Endothelial cell (in vitro differentiated cells): ENCODE data around the gene CLDN3. TPM values are rescaled to one million over a fixed set of nuclear protein-coding genes. Genes with fewer than 3 reads are reported as not detected.
A peak's percentile ranks its signal among the peaks of the same experiment; 100 is the strongest.

Experiments used
- DNase-seq: peaks from one replicate; pipeline ENCODE4 v3.0.0; 2021; ENCODE audit warnings: low spot score
- H3K27ac Mint-ChIP-seq: one replicate; pipeline ENCODE4 v1.8.0; 2021; ENCODE audit warnings: mixed read lengths, inconsistent platforms; ENCODE audit not compliant: unreplicated experiment
- H3K27me3 Mint-ChIP-seq: one replicate; pipeline ENCODE4 v1.8.0; 2021; ENCODE audit warnings: mild to moderate bottlenecking, moderate library complexity, mixed read lengths, inconsistent platforms; ENCODE audit not compliant: unreplicated experiment
- H3K36me3 Mint-ChIP-seq: one replicate; pipeline ENCODE4 v1.8.0; 2021; ENCODE audit warnings: mild to moderate bottlenecking, low read depth, mixed read lengths, inconsistent platforms; ENCODE audit not compliant: unreplicated experiment
- H3K4me1 Mint-ChIP-seq: one replicate; pipeline ENCODE4 v1.8.0; 2021; ENCODE audit warnings: mild to moderate bottlenecking, mixed read lengths, inconsistent platforms; ENCODE audit not compliant: unreplicated experiment
- H3K4me3 Mint-ChIP-seq: one replicate; pipeline ENCODE4 v1.8.0; 2021; ENCODE audit warnings: mild to moderate bottlenecking, mixed read lengths, inconsistent platforms; ENCODE audit not compliant: unreplicated experiment
- H3K9me3 Mint-ChIP-seq: one replicate; pipeline ENCODE4 v1.8.0; 2021; ENCODE audit warnings: mixed read lengths, inconsistent platforms; ENCODE audit not compliant: unreplicated experiment
- total RNA-seq: library from RNA; stranded (reverse); fragmentation: NEBNext Ultra II Directional; extraction: Animal tissue kit (Norgen Biotek cat#: 25700); gene quantifications from one replicate; pipeline ENCODE4 v1.2.1, GENCODE V29; 2021; ENCODE audit not compliant: unreplicated experiment
- TF ChIP-seq, protein P1 (sequence below): fragments of 200-600 bp; sonication (generic); IDR thresholded peaks from one replicate; pipeline ENCODE4 v1.5.0; 2021; ENCODE audit warnings: antibody characterized with exemption; ENCODE audit not compliant: unreplicated experiment

CLDN3 gene
- total RNA-seq, 1 donor from 2014 or later: 0.36 TPM

DNA sequence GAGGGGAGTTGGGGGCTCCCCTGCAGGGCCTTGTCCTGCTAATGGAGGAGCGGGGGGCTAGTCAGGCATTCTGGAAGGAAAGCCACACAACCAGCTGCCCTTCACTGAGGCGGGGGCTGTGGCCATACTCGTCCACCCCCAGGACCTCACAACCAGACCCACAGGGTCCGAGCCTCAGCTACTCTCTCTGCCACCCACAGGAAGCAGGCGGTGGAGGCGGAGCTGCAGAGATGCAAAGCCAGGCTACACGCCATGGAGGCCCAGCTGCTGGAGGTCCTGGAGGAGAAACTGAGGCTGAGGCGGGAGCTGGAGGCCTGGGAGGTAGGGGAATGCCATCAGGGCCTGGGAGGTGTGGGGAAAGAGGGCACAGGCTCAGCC lies 34.6 kb downstream of the CLDN3 start:
- no peak overlapping the region for H3K4me3 Mint-ChIP-seq
- no peak overlapping the region for H3K27ac Mint-ChIP-seq

DNA sequence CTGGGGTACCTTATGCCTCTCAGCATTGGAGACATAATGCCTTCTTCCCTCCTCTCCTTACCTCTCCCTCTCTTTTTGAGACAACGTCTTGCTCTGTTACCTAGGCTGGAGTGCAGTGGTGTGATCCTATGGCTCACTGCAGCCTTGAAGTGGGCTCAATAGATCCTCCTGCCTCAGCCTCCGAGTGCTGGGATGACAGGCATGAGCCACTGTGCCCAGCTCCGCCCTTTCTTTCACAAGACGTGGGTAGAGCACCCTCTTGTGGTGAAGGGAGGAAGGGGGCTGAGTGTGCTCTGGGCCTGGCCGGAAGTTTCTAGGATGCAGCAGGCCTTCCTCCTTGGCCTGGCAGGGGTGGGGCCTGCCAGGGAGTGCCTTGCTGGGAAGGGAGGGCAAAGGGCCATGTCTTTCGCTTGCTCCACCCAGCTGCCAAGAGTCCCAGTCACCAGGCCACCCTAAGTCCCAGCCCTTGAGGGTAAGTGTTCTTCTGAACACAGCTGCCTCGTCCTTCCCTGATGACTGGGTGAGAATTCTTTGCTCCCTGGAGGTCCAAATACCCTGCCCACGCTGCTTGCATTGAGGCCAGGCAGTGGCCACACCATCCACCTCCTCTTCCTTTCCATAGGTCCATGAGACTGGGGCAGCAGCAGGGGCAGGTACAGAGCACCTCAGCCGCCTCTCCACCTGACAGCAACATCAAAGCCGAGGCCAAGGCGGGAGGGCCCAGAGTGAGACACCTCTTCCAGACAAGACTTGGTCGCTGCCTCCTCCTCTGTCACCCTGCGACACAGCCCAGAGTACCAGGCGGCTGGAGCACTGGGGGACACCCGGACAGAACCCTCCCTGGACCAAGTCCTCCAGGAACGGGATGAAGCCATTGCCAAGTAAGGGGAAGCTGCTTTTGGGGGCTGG lies 35.2 kb downstream of the CLDN3 start:
- H3K27me3 Mint-ChIP-seq: peaks cover 3% of the 10 kb centered on the region
- no peaks in the 10 kb centered on the region for H3K36me3 Mint-ChIP-seq
- TF ChIP-seq, protein P1, sequence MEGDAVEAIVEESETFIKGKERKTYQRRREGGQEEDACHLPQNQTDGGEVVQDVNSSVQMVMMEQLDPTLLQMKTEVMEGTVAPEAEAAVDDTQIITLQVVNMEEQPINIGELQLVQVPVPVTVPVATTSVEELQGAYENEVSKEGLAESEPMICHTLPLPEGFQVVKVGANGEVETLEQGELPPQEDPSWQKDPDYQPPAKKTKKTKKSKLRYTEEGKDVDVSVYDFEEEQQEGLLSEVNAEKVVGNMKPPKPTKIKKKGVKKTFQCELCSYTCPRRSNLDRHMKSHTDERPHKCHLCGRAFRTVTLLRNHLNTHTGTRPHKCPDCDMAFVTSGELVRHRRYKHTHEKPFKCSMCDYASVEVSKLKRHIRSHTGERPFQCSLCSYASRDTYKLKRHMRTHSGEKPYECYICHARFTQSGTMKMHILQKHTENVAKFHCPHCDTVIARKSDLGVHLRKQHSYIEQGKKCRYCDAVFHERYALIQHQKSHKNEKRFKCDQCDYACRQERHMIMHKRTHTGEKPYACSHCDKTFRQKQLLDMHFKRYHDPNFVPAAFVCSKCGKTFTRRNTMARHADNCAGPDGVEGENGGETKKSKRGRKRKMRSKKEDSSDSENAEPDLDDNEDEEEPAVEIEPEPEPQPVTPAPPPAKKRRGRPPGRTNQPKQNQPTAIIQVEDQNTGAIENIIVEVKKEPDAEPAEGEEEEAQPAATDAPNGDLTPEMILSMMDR: peak; percentile 68
- H3K4me3 Mint-ChIP-seq: no peak overlapping the region
- peak; percentile 79 for DNase-seq
- peaks cover 4% of the 10 kb centered on the region for H3K4me1 Mint-ChIP-seq
- no peak overlapping the region for H3K27ac Mint-ChIP-seq
- no peaks in the 10 kb centered on the region for H3K9me3 Mint-ChIP-seq

More for the DNA sequence above, 34.6 kb downstream of the CLDN3 start:
- TF ChIP-seq, protein P1: no peak
- DNase-seq: no peak
- Mint-ChIP-seq H3K27me3 (peaks cover 3% of the 10 kb centered on the region), H3K9me3 (no peaks in the 10 kb centered on the region), H3K4me1 (peaks cover under 1% of the 10 kb centered on the region), H3K36me3 (no peaks in the 10 kb centered on the region)

DNA sequence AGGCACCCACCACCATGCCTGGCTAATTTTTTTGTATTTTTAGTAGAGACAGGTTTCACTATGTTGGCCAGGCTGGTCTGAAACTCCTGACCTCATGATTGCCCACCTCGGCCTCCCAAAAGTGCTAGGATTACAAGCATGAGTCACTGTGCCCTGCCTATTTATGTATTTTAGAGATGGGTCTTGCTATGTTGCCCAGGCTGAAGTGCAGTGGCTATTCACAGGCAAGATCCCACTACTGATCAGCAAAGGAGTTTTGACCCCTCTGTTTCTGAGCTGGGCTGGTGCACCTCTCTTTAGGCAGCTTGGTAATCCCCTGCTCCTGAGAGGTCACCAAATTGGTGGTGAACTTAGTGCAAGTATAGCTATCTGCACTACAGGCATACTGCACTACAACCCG lies 37.7 kb downstream of the CLDN3 start:
- TF ChIP-seq, protein P1: no peak
- no peak overlapping the region for H3K27ac Mint-ChIP-seq
- no peaks in the 10 kb centered on the region for H3K9me3 Mint-ChIP-seq
- H3K36me3 Mint-ChIP-seq: no peaks in the 10 kb centered on the region
- H3K4me3 Mint-ChIP-seq: no peak overlapping the region
- DNase-seq: no peak
- H3K4me1 Mint-ChIP-seq: peaks cover 4% of the 10 kb centered on the region
- no peaks in the 10 kb centered on the region for H3K27me3 Mint-ChIP-seq

DNA sequence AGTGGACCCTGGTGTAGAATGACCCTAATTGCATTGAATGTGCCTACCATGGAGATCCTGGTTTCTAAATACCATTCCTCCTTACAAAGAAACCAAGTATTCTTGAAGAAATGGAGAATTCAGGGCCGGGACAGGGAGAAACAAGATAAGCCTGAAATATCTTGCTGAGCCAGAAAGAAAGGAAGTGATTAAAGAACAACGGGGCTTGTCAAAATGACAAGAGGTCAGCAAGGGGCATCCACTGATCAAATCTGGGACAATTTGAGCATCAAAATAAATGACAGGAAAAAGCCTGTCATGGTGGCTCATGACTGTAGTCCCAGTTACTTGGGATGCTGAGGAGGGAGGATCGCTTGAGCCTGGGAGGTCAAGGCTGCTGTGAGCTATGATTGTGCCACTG lies 39.6 kb downstream of the CLDN3 start:
- no peaks in the 10 kb centered on the region for H3K27me3 Mint-ChIP-seq
- TF ChIP-seq, protein P1: no peak
- DNase-seq: no peak
- no peak overlapping the region for H3K4me3 Mint-ChIP-seq
- H3K4me1 Mint-ChIP-seq: peaks cover 4% of the 10 kb centered on the region
- no peaks in the 10 kb centered on the region for H3K36me3 Mint-ChIP-seq
- no peaks in the 10 kb centered on the region for H3K9me3 Mint-ChIP-seq
- no peak overlapping the region for H3K27ac Mint-ChIP-seq

DNA sequence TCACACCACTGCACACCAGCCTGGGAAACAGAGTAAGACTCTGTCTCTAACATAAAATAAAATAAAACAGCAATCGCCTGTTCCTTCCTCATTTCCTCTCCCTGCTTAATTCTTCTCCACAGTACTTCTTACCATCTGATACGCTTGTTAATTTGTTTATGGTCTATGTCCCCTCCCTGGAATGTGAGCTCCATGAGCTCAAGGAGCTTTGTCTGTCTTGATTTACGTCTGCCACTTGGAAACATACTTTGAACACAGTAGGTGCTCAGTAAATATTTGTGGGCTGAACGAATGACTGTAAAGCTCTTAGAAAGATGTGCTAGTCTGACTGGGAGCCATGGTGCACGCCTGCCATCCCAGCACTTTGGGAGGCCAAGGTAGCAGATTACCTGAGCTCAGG lies 41.5 kb downstream of the CLDN3 start:
- no peak overlapping the region for H3K27ac Mint-ChIP-seq
- H3K27me3 Mint-ChIP-seq: peaks cover 2% of the 10 kb centered on the region
- H3K9me3 Mint-ChIP-seq: no peaks in the 10 kb centered on the region
- H3K4me1 Mint-ChIP-seq: peaks cover 4% of the 10 kb centered on the region
- no peaks in the 10 kb centered on the region for H3K36me3 Mint-ChIP-seq
- TF ChIP-seq, protein P1: no peak
- no peak for DNase-seq
- H3K4me3 Mint-ChIP-seq: no peak overlapping the region
